Gastrocnemius medialis (tissue), 4 donors: Measurements from ENCODE around the gene IFT122.

ENCODE experiments used
- POLR2A ChIP-seq, 2 donors: fragments of 450-650 bp; IDR thresholded peaks; one replicate each; pipeline ENCODE4 v1.6.1; 2017; ENCODE audit warnings: antibody characterized with exemption in 2 of 2, mild to moderate bottlenecking in 2 of 2, moderate library complexity in 2 of 2
- TF ChIP-seq, protein P1 (sequence below), 5 experiments: fragments of 450-650 bp in 3 of 5; fragments of 200-600 bp in 2 of 5; sonication (generic) in 2 of 5; IDR thresholded peaks in 4 of 5; conservative IDR thresholded peaks in 1 of 5; 1 replicate in 4 of 5; 2 replicates in 1 of 5; pipeline ENCODE4 v1.5.1; 2016 to 2019; ENCODE audit warnings: antibody characterized with exemption in 5 of 5, mild to moderate bottlenecking in 3 of 5, moderate library complexity in 3 of 5

GRCh38 chr3:129536374-129536667, 96.3 kb downstream of the IFT122 start:
- TF ChIP-seq, protein P1, sequence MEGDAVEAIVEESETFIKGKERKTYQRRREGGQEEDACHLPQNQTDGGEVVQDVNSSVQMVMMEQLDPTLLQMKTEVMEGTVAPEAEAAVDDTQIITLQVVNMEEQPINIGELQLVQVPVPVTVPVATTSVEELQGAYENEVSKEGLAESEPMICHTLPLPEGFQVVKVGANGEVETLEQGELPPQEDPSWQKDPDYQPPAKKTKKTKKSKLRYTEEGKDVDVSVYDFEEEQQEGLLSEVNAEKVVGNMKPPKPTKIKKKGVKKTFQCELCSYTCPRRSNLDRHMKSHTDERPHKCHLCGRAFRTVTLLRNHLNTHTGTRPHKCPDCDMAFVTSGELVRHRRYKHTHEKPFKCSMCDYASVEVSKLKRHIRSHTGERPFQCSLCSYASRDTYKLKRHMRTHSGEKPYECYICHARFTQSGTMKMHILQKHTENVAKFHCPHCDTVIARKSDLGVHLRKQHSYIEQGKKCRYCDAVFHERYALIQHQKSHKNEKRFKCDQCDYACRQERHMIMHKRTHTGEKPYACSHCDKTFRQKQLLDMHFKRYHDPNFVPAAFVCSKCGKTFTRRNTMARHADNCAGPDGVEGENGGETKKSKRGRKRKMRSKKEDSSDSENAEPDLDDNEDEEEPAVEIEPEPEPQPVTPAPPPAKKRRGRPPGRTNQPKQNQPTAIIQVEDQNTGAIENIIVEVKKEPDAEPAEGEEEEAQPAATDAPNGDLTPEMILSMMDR (IDR thresholded peaks at IDR 0.05 in 4 of 5, conservative IDR thresholded peaks at IDR 0.05 in 1 of 5), result no peak
- no peak for TF ChIP-seq POLR2A (IDR thresholded peaks at IDR 0.05)
